T follicular helper cell (primary cell): ENCODE measurements around the gene C10orf71.

Experiments
- DNase-seq: peaks from one replicate; pipeline ENCODE4 v3.0.0-alpha.2; 2020; ENCODE audit warnings: low read depth

Gene C10orf71

GRCh38 chr10:49361735-49362568, 63.0 kb downstream of the C10orf71 start:
- DNase-seq = no peak

DNA sequence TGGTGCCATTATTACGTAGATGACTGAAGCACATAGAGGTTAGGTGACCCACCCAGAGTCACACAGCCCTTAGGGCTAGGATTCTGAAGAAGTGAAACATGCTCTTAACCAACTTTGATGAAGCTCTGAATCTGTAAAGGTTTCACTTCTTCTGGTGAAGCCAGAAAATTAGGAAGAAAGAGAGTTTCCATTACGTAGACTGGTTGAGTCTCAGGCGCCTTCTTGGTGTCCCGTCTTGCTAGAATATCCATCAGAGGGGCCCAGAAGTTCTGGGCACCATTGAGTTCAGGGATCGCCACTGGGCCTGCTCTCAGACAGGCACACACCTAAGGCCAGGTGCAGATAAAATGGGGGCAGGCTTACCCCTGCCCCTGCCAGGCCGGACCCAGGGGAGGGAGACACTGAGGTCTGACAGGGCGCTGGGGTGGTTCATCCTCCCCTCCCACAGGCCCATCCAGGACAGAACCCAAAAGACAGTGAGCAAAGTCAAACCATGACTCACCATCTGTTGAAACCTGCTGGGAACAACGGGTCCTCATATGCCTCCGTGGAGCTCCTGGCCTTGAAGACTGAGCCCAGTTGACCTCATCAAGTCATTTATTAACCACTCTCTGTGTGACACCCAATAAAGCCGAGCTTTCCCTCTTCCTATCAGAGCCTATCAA, 63.8 kb downstream of the C10orf71 start:
- DNase-seq = no peak

DNA sequence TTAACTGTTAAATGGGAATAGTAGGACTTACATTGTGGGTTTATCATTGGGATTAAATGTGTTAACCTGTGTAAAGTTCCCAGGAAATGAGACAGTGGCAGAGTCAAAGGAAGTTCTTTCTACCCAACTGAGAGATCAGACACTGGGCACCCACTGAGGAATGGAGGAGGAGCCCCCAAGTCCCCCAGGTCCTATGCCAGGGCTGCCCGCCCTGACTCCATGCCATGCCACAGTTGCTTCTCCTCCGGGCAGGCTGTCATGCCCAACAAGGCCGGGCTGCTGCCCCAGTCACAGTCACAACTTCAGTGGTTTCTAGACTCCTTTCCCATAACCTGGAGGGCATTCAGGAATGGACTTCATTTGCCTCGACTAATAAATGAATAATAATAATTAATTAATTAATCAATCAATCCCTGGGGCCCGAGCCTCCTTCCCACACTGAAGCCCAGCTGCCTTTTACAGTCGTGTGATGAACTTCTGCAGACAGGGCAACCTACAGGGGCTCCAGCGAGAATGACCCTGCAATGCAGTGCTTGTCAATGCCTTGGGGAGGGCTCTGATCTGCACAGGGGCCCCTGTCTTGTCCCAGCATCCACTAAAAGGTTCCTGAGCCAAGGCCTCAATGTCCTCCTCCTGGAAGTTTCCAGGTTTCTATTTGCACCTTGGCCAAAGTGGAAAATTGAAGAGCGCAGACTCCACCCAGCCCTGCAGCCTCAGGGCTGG, 64.5 kb downstream of the C10orf71 start:
- DNase-seq = no peak

DNA sequence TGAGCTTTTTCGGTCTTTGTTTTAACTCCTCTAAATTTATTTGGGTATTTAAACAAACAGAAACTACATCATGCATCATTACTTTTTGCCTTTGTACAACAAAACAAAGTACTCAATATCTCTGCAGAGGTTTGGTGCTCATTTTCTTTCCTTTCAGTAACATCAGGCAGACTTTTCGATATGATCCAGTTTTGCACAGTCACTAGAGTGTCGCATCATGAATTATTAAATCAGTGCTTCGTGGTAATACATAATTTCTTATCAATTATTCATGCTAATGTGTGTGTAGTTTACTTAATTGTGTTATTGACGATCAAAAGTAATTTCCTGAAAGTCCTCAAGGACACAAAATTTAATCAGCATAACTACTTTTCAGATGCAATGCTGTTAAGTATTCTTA, 65.1 kb downstream of the C10orf71 start:
- no peak for DNase-seq

GRCh38 chr10:49364747-49365146, 65.8 kb downstream of the C10orf71 start:
- no peak for DNase-seq

- no peak for DNase-seq
Observed at GRCh38 chr10:49365275-49365674, 66.3 kb downstream of the C10orf71 start.

- DNase-seq = no peak
Observed at GRCh38 chr10:49365675-49366415, 66.9 kb downstream of the C10orf71 start.

GRCh38 chr10:49366460-49366859, 67.5 kb downstream of the C10orf71 start:
- no peak for DNase-seq

- DNase-seq = no peak
Observed at GRCh38 chr10:49367600-49367999, 68.6 kb downstream of the C10orf71 start.

DNA sequence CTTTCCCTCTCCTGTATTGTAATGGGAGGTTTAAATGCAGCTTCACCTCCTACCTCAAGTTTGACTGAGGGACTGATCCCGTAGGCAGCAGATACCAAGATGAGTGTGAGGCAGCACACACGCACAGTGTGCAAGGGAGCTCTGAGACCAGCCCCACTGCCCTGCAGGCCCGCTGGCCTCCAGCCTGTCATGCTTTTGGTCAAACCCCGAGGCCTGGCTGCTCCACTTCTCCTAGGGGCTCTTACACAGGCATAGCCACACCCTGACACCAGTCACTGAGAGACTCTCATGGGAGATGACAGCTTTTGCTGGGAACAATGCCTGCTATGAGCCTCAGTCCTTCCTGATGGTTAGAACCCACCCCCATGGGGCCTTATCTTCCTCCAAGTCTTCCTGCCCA, 69.3 kb downstream of the C10orf71 start:
- DNase-seq = no peak

DNA sequence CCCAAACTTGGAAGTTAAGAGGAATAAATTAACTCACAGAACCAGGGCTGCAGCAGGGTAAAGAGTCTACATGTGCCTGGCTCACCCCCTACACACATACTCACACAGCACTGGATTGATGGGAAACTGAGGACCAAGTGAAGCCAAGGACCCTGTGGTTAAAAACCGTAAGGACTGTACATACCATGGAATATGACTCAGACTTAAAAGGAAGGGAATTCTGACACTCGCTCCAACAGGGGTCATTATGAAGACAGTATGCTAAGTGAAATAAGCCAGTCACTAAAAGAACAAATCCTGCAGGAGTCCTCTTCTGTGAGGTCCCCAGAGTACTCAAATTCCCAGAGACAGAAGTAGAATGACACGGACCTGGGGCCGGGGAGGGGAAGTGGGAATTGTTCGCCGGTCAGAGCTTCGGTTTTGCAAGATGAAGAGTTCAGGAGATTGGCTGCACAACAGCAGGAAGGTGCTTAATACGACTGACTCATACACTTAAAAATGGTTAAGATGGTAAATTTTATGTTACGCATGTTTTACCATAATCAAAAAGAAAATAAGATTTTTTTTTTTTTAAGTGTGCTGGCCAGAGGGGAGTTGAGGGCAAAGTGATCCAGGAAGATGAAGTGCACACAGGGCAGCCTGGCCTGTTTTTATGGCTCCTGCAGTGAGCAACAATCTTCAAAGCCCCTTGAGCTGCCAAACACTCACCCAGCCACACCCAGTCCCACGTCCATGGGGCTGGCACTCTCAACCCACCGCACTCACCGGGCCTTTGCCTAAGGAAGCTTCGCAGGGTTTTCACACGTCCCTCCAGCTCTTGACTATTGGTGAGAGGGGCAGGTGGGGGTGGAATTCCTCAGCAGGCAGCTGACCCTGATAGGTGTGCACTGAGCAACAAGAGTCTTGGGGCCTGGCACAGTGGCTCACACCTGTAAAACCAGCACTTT, 70.5 kb downstream of the C10orf71 start:
- no peak for DNase-seq

DNA sequence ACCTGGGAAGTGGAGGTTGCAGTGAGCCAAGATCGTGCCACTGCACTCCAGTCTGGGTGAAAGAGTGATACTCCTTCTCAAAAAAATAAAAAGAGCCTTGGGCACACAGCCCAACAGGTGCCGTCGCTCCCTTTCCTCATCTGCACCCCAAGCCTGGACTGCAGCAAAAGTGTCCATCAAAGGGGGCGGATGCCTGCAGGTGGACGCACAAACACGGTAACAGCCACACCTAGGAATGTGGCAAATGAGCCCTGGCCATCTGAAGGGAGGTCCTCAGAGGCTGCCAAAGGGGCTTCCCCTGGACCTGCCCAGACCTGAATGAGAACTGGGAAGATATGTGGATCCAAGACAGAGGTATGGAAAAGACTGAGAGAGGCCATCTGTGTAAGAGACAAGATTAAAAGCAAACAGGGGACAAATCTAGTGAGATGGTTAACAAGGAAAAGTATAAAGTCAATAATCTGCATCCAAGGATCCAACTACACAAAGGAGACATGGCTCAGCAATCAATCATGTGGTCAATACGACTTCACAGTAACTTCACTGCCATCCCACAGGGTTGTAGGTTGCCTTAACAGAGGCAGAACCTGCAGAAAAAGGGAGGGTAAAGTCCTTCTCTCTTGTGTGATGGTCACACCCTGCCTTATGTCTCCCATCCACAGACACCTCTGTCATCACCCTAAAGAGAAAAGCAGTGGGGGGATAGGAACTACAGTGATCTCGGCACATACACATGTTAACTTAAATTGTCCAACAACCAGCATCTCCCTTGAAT, 71.5 kb downstream of the C10orf71 start:
- no peak for DNase-seq

- DNase-seq = no peak
Observed at GRCh38 chr10:49371967-49372366, 73.0 kb downstream of the C10orf71 start.

- DNase-seq = no peak
Observed at GRCh38 chr10:49373361-49373760, 74.4 kb downstream of the C10orf71 start.

GRCh38 chr10:49374740-49375139, 75.8 kb downstream of the C10orf71 start:
- DNase-seq = no peak

DNA sequence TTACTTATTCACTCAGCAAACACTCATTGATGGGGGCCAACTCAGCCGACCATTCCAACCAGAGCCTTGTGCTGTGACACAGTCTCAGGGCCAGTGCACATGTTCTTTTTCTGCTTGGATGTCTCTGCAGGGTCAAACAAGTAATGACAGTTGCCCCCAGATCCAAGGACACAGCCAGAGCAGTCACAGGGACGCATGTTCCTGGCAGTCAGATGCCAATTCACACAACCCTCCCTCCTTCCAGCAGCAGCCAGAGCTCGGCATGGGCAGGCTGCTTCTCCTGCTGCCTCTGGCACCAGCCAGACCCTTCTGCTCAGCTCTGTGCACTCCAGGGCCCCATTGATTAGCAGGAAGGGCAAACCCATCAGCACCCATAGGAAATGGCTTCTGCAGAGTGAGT, 76.6 kb downstream of the C10orf71 start:
- DNase-seq = no peak
